IMR-90 (cell line): Measurements from ENCODE around the gene PDE11A. TPM values are rescaled to one million over a fixed set of nuclear protein-coding genes. Genes with fewer than 3 reads are reported as not detected.

ENCODE experiments used
- ATAC-seq: fragments of 200-7000 bp; cut with Tn5 transposase; 2 replicates; pipeline ENCODE4 v1.9.1; 2020; ENCODE audit warnings: low read depth, mild to moderate bottlenecking, moderate library complexity
- BruUV-seq: library from RNA; stranded (reverse); fragments of 400-500 nt; replicated peaks from 2 replicates; lab custom pipeline; 2021; lab: Mats Ljungman, UMichigan
- CTCF ChIA-PET: fragments of 300-600 bp; formaldehyde crosslinking; extraction: SDS; loops from one replicate; lab custom pipeline; 2021; ENCODE audit warnings: antibody characterized with exemption; lab: Yijun Ruan, JAX
- POLR2A ChIA-PET: fragments of 300-600 bp; sonication (Branson Sonifier 250); formaldehyde crosslinking; loops from one replicate; lab custom pipeline; 2022; ENCODE audit warnings: antibody characterized with exemption; ENCODE audit not compliant: unreplicated experiment; lab: Charles Lee
- DNase-seq: peaks from one replicate; pipeline ENCODE4 v3.0.0; 2013
- H2AFZ ChIP-seq: replicated peaks from 2 replicates; pipeline ENCODE3; 2013; ENCODE audit warnings: low read length, mild to moderate bottlenecking; ENCODE audit not compliant: poor library complexity
- H2AK5ac ChIP-seq: 2 replicates; pipeline ENCODE4 v1.6.1; 2013; ENCODE audit warnings: low read depth, low read length, inconsistent platforms
- H2AK9ac ChIP-seq: replicated peaks from 2 replicates; pipeline ENCODE3; 2013; ENCODE audit warnings: mild to moderate bottlenecking, low read depth, low read length, moderate library complexity; ENCODE audit not compliant: poor library complexity
- H2BK120ac ChIP-seq: 2 replicates; pipeline ENCODE4 v1.6.1; 2013; ENCODE audit warnings: low read depth, low read length, inconsistent platforms
- H2BK15ac ChIP-seq: 3 replicates; pipeline ENCODE4 v1.6.1; 2013; ENCODE audit warnings: low read depth, low read length, inconsistent platforms
- H2BK20ac ChIP-seq: 2 replicates; pipeline ENCODE4 v1.6.1; 2013; ENCODE audit warnings: low read depth, mild to moderate bottlenecking, inconsistent platforms, low read length, moderate library complexity
- H2BK5ac ChIP-seq: 2 replicates; pipeline ENCODE4 v1.6.1; 2013; ENCODE audit warnings: mild to moderate bottlenecking, low read depth, low read length, inconsistent platforms; ENCODE audit not compliant: poor library complexity, severe bottlenecking
- H3K14ac ChIP-seq: replicated peaks from 2 replicates; pipeline ENCODE4 v1.6.1; 2013; ENCODE audit warnings: low read depth, low read length, inconsistent platforms
- H3K18ac ChIP-seq: 2 replicates; pipeline ENCODE4 v1.6.1; 2013; ENCODE audit warnings: low read depth, low read length, control low read depth
- H3K23ac ChIP-seq: 2 replicates; pipeline ENCODE4 v1.6.1; 2013; ENCODE audit warnings: low read depth, low read length, inconsistent platforms
- H3K27ac ChIP-seq: 2 replicates; pipeline ENCODE4 v1.5.1; 2013; ENCODE audit warnings: mild to moderate bottlenecking, control low read depth, low read length; ENCODE audit not compliant: insufficient read depth
- H3K27me3 ChIP-seq: 2 replicates; pipeline ENCODE4 v1.6.1; 2013; ENCODE audit warnings: low read length; ENCODE audit not compliant: control insufficient read depth, insufficient read depth
- H3K36me3 ChIP-seq: 2 replicates; pipeline ENCODE4 v1.6.1; 2013; ENCODE audit warnings: low read length, mixed read lengths; ENCODE audit not compliant: control insufficient read depth, insufficient read depth
- H3K4ac ChIP-seq: 2 replicates; pipeline ENCODE4 v1.6.1; 2013; ENCODE audit warnings: low read depth, low read length, inconsistent platforms
- H3K4me1 ChIP-seq: 2 replicates; pipeline ENCODE4 v1.6.1; 2013; ENCODE audit warnings: low read length, mixed read lengths; ENCODE audit not compliant: control insufficient read depth, insufficient read depth
- H3K4me2 ChIP-seq: 2 replicates; pipeline ENCODE4 v1.6.1; 2013; ENCODE audit warnings: low read depth, mild to moderate bottlenecking, control low read depth, low read length, moderate library complexity
- H3K4me3 ChIP-seq: 2 replicates; pipeline ENCODE4 v1.5.1; 2013; ENCODE audit warnings: low read depth, mild to moderate bottlenecking, control low read depth, low read length, moderate library complexity; ENCODE audit not compliant: insufficient read depth
- H3K56ac ChIP-seq: 2 replicates; pipeline ENCODE4 v1.6.1; 2013; ENCODE audit warnings: low read length, inconsistent platforms; ENCODE audit not compliant: insufficient read depth; ENCODE audit errors: extremely low read depth
- H3K79me1 ChIP-seq, 2 experiments: 2 replicates each; pipeline ENCODE4 v1.6.1; 2013; ENCODE audit warnings: low read length in 2 of 2, inconsistent platforms in 1 of 2, low read depth in 1 of 2
- H3K9ac ChIP-seq: 2 replicates; pipeline ENCODE4 v1.6.1; 2013; ENCODE audit warnings: low read depth, low read length, control low read depth
- H3K9me1 ChIP-seq: 2 replicates; pipeline ENCODE4 v1.6.1; 2013; ENCODE audit warnings: low read length, inconsistent platforms; ENCODE audit not compliant: insufficient read depth
- H3K9me3 ChIP-seq: 2 replicates; pipeline ENCODE4 v1.6.1; 2013; ENCODE audit warnings: low read length; ENCODE audit not compliant: control insufficient read depth, insufficient read depth
- H4K20me1 ChIP-seq: 2 replicates; pipeline ENCODE4 v1.6.1; 2013; ENCODE audit warnings: low read length, inconsistent platforms; ENCODE audit not compliant: insufficient read depth
- H4K5ac ChIP-seq: 2 replicates; pipeline ENCODE4 v1.6.1; 2013; ENCODE audit warnings: mild to moderate bottlenecking, low read depth, low read length, control low read depth
- H4K8ac ChIP-seq, 2 experiments: 2 replicates each; pipeline ENCODE4 v1.6.1; 2013; ENCODE audit warnings: low read depth in 2 of 2, low read length in 2 of 2, control low read depth in 1 of 2, inconsistent platforms in 1 of 2
- H4K91ac ChIP-seq: 2 replicates; pipeline ENCODE4 v1.6.1; 2013; ENCODE audit warnings: low read depth, low read length, inconsistent platforms; ENCODE audit not compliant: insufficient read depth
- BHLHE40 ChIP-seq: fragments of 150-350 bp; IDR thresholded peaks from 2 replicates; pipeline ENCODE4 v1.6.1; 2016; ENCODE audit warnings: mild to moderate bottlenecking, low read depth, low read length
- CEBPB ChIP-seq: IDR thresholded peaks from 2 replicates; pipeline ENCODE4 v1.6.1; 2012; ENCODE audit warnings: low read depth, low read length, improper control_type of control experiment
- CHD1 ChIP-seq: IDR thresholded peaks from 2 replicates; pipeline ENCODE4 v1.6.1; 2012; ENCODE audit warnings: low read depth, low read length, improper control_type of control experiment
- ELK1 ChIP-seq: fragments of 150-350 bp; IDR thresholded peaks from 2 replicates; pipeline ENCODE4 v1.6.1; 2016; ENCODE audit warnings: low read depth, mild to moderate bottlenecking, low read length, moderate library complexity, borderline replicate concordance
- FOS ChIP-seq: fragments of 150-350 bp; IDR thresholded peaks from 2 replicates; pipeline ENCODE4 v1.6.1; 2016; ENCODE audit warnings: low read depth, low read length
- MAFK ChIP-seq: IDR thresholded peaks from 2 replicates; pipeline ENCODE4 v1.6.1; 2012; ENCODE audit warnings: low read depth, low read length, improper control_type of control experiment
- MAZ ChIP-seq: IDR thresholded peaks from 2 replicates; pipeline ENCODE4 v1.6.1; 2012; ENCODE audit warnings: low read depth, mild to moderate bottlenecking, low read length, improper control_type of control experiment, moderate library complexity, borderline replicate concordance
- NFE2L2 ChIP-seq: fragments of 150-350 bp; IDR thresholded peaks from 2 replicates; pipeline ENCODE4 v1.6.1; 2016; ENCODE audit warnings: low read depth, mild to moderate bottlenecking, low read length
- POLR2A ChIP-seq: IDR thresholded peaks from 2 replicates; pipeline ENCODE4 v1.6.1; 2012; ENCODE audit warnings: mild to moderate bottlenecking, low read depth, low read length
- RAD21 ChIP-seq: IDR thresholded peaks from 2 replicates; pipeline ENCODE4 v1.6.1; 2012; ENCODE audit warnings: low read length, improper control_type of control experiment
- RCOR1 ChIP-seq: IDR thresholded peaks from 2 replicates; pipeline ENCODE4 v1.6.1; 2012; ENCODE audit warnings: mild to moderate bottlenecking, low read length, improper control_type of control experiment; ENCODE audit not compliant: insufficient replicate concordance
- RFX5 ChIP-seq: IDR thresholded peaks from 2 replicates; pipeline ENCODE4 v1.8.0; 2012; ENCODE audit warnings: low read depth, mild to moderate bottlenecking, low read length, moderate library complexity
- SMC3 ChIP-seq: fragments of 150-350 bp; IDR thresholded peaks from 2 replicates; pipeline ENCODE4 v1.6.1; 2016; ENCODE audit warnings: low read depth, mild to moderate bottlenecking, antibody characterized with exemption, low read length, moderate library complexity
- WGBS, 2 experiments: methylation state at CpG; one replicate each; pipeline versions ENCODE4 v1.1.5 to v1.1.7; 2013; ENCODE audit warnings: missing lambda C conversion rate in 2 of 2; ENCODE audit not compliant: insufficient read length in 1 of 2; ENCODE audit errors: extremely low coverage in 2 of 2; 5-methylcytosine and 5-hydroxymethylcytosine counted together
- dilution Hi-C: fragments of 300-500 bp; cut with HindIII; formaldehyde crosslinking; loops from one replicate; pipeline ENCODE4 v1.14.3; 2018; ENCODE audit warnings: low sequenced_read_pairs; ENCODE audit not compliant: unreplicated experiment
- in situ Hi-C: fragments of 300-500 bp; cut with MboI; formaldehyde crosslinking; loops from 3 replicates; pipeline ENCODE4 v1.14.3; 2019; ENCODE audit warnings: low sequenced_read_pairs, inconsistent platforms, mixed read lengths
- intact Hi-C: fragments of 100-400 bp; cut with micrococcal nuclease; formaldehyde crosslinking; loops from 2 replicates; pipeline ENCODE4 v1.10.0; 2022
- polyA plus RNA-seq, 3 experiments: library from polyadenylated mRNA; depleted of rRNA; stranded (reverse); fragments of >200 nt; gene quantifications; 2 replicates each; pipeline ENCODE4 v1.2.3, GENCODE V29; 2012; ENCODE audit warnings: low replicate concordance in 1 of 3
- total RNA-seq: library from RNA; depleted of rRNA; stranded (reverse); fragments of >200 nt; gene quantifications from 2 replicates; pipeline ENCODE4 v1.2.3, GENCODE V29; 2012
- TF ChIP-seq, protein P1 (sequence below): conservative IDR thresholded peaks from 2 replicates; pipeline ENCODE4 v1.5.1; 2012; ENCODE audit warnings: mild to moderate bottlenecking, low read depth, low read length, improper control_type of control experiment

The PDE11A gene
- total and polyA plus RNA-seq, 2 of the 4 experiments (the other 2 are of a cell fraction) = 0.21 to 0.72 TPM

DNA sequence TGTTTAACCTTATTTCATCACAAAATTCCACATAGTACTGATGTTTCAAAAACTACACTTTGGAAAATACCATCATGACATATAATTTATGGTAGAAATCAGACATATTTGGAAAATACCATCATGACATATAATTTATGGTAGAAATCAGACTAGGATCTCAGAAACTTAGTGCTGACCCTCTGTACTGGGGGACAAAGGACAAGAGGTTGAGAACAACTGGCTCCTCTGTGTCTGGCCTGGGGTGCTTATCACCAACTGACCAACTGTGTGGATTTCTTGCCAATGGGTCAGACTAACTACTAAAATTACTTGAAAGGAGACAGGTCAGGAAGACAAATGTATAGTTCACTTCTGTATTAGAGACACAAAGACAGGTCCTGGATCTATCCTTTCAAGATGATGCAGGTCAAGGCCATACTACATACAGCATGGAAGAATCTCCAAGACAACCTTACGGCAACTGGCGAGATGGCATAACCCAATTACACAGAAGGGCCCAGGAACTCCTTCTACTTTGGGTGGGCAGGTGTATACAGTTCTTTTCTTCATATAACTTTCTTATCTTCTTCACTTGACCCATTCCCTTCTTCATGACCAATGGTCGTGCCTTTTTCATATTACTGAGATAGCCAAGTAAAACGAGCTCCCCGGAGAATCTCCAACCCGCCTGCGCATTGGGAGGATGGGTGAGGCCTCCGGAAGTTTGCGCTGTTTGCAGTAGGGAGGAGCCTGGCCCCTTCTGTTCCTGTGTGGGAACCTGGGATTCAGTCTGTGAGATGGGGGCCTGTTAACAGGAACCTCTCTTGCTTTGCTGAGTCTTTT lies 389.5 kb downstream of the PDE11A start:
- no peak overlapping the region for H2AK9ac ChIP-seq
- H3K23ac ChIP-seq = no peak overlapping the region
- H3K27ac ChIP-seq = no peak overlapping the region
- no peak overlapping the region for H3K4me2 ChIP-seq
- dilution Hi-C loops = no loop called here
- no peaks in the 10 kb centered on the region for H3K27me3 ChIP-seq
- H3K56ac ChIP-seq = no peak overlapping the region
- no peak overlapping the region for H3K9ac ChIP-seq
- H4K8ac ChIP-seq = no peak overlapping the region
- no CpG with 5 or more reads among the region's 9 CpGs for WGBS, 2 experiments
- H2AFZ ChIP-seq = no peak overlapping the region
- H4K20me1 ChIP-seq = no peaks in the 10 kb centered on the region
- no peak overlapping the region for H3K4ac ChIP-seq
- H3K9me1 ChIP-seq = no peaks in the 10 kb centered on the region
- H2BK120ac ChIP-seq = no peak overlapping the region
- intact Hi-C loops = loop anchor here (5.0 kb wide), 1 partner anchor 354 kb away; no protein-coding TSS in a partner anchor
- H3K4me3 ChIP-seq = no peak overlapping the region
- TF ChIP-seq MAFK = no peak
- TF ChIP-seq SMC3 = no peak
- TF ChIP-seq ELK1 = no peak
- no peak for TF ChIP-seq NFE2L2
- no peak for TF ChIP-seq CHD1
- TF ChIP-seq, protein P1, sequence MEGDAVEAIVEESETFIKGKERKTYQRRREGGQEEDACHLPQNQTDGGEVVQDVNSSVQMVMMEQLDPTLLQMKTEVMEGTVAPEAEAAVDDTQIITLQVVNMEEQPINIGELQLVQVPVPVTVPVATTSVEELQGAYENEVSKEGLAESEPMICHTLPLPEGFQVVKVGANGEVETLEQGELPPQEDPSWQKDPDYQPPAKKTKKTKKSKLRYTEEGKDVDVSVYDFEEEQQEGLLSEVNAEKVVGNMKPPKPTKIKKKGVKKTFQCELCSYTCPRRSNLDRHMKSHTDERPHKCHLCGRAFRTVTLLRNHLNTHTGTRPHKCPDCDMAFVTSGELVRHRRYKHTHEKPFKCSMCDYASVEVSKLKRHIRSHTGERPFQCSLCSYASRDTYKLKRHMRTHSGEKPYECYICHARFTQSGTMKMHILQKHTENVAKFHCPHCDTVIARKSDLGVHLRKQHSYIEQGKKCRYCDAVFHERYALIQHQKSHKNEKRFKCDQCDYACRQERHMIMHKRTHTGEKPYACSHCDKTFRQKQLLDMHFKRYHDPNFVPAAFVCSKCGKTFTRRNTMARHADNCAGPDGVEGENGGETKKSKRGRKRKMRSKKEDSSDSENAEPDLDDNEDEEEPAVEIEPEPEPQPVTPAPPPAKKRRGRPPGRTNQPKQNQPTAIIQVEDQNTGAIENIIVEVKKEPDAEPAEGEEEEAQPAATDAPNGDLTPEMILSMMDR = no peak
- TF ChIP-seq CEBPB = no peak
- no peak for TF ChIP-seq POLR2A
- no peak for TF ChIP-seq MAZ
- no peak for TF ChIP-seq RAD21
- no peak for TF ChIP-seq BHLHE40
- TF ChIP-seq RCOR1 = no peak
- no peak for TF ChIP-seq FOS
- TF ChIP-seq RFX5 = no peak
- no peak overlapping the region for H4K5ac ChIP-seq
- H3K4me1 ChIP-seq = no peaks in the 10 kb centered on the region
- no peak overlapping the region for H4K91ac ChIP-seq
- H2AK5ac ChIP-seq = no peak overlapping the region
- in situ Hi-C loops = no loop called here
- ATAC-seq = no peak
- no peaks in the 10 kb centered on the region for H3K9me3 ChIP-seq
- BruUV-seq = no TSS peak
- no peaks in the 10 kb centered on the region for H3K79me1 ChIP-seq
- H3K18ac ChIP-seq = no peak overlapping the region
- CTCF ChIA-PET = interaction anchor here (1.1 kb wide), 1 partner anchor 11 kb away, joined by 4 read pairs; no protein-coding TSS in a partner anchor
- POLR2A ChIA-PET = no interaction called here
- H3K36me3 ChIP-seq = no peaks in the 10 kb centered on the region
- H2BK5ac ChIP-seq = no peak overlapping the region
- DNase-seq = no peak
- H3K14ac ChIP-seq = no peak overlapping the region
- no peak overlapping the region for H2BK15ac ChIP-seq
- H2BK20ac ChIP-seq = no peak overlapping the region
